Measurements from ENCODE around the gene CAPZB.

- TF ChIP-seq POLR2A (IDR thresholded peaks at IDR 0.05; ENCODE audit: low read length) (no peak), GATA1 (IDR thresholded peaks at IDR 0.05; ENCODE audit: low read depth, low read length) (no peak)
These were observed 37.8 kb downstream of the CAPZB start for GRCh38 chr1:19447550-19447949.

Measured in erythroblast (primary cell).